Kidney glomerular epithelial cell (primary cell): Measurements from ENCODE around the gene MRPS27.

Experiments
- DNase-seq: peaks from one replicate; lab custom pipeline; 2025; lab: John Stamatoyannopoulos, UW

Gene MRPS27

DNA sequence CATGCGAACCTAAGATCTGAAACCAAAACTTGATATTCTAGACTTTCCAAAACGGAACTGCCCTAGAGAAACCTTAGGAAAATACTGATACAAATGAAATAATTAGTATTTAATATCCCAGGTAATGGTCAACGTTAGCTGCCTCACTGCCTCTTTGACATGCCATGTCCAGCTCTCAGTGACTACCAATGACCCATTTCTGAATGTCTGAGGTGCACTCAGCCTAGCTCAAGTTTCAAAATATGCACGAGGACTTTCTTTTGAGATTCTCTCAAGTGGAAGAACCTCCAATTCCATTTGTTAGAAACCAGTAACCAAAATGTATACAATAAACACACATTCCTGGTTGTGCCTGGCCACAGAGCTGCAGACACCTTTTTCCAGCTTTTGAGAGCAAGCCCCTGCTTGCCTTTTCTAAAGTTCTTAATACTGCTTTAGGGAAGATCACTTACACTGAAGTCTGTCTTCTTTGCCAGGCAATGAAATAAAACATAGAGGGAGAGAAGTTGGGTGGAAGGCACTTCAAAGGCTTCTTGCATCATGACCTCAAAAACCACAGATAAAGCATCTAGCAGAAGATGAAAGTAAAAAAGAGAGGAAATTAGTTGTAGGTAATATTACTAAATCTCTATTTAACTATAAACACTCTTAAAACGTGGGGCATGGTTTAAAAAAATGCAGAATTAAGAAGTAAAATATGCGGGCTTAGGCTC lies 87.9 kb downstream of the MRPS27 start:
- DNase-seq = no peak

DNA sequence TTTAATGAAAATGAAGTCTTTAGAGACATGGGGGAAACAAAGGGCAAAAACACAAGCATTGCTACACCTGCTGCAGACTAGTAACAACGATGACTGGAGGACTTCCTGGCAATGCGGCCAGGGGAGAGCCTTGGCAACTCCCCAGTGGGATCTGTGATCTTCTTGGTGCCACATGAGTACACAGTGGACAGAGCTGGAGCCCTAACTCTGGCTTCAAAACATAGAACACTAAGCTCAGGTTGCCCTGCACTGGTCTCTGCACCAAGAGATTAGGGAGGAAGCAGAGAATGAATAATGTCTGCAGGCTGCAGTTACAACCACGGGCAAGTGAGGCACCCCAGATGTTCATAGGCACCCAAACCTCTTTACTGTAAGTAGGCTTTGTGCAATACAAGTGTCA lies 91.1 kb downstream of the MRPS27 start:
- DNase-seq = no peak

DNA sequence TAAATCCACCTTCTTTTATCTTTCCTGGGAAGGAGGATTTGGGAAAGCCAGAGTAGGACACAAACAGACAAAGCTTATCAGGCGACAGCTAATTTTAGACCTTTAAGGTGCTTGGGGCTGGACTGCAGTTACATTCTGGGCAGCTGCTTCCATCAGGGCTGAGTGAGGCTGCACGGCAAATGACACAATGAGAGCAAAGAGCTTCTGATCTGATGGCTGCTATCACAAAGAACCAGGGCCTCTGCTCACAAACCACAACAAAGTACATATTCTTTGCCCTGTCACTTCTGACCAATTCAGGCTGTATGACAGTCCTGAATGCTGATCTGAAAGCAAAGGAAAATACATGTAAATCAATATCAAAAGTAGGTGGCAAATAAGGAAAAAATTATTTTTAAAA lies 93.1 kb downstream of the MRPS27 start:
- no peak for DNase-seq

DNA sequence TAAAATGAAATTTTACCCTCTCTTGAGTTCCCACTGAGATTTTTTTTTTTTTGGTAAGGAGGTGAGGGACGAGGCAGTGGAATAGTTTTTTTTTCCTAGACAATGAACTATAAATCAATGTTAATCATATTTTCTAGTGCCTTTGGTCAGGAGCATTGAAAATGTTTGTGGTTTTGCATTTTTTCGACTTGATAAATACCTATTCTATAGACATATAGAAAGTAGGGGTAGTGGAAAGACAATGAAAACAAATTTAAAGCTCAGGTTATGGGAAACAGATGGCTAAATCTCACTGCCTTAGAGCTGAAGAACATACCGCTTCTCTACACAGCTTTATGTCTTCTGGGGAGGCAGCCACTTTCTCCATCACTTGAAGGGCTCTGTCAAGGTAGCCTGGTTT lies 94.3 kb downstream of the MRPS27 start:
- DNase-seq = no peak

DNA sequence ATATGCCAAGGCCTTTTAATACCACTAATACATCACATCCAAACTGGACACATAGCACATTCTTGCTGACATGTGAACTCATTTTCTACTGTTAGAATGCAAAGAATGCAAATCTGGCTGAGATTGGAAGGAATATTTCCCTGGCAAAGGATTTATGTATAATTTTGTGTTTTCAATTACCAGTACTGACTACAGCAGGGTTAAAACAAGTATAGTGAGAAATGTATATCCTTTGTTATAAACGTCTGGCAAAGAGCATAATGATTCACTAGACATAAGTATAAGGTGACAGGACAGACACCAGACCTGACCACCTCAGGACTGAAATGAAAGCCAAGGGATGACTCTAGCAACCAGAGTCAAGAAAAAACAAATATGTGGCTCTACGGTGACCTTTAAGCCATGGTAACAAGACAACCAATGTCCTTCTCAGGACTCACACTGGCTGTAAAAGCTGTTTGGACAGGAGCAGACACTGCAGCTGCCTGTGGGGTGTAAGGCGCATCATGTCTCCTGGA lies 95.0 kb downstream of the MRPS27 start:
- no peak for DNase-seq

DNA sequence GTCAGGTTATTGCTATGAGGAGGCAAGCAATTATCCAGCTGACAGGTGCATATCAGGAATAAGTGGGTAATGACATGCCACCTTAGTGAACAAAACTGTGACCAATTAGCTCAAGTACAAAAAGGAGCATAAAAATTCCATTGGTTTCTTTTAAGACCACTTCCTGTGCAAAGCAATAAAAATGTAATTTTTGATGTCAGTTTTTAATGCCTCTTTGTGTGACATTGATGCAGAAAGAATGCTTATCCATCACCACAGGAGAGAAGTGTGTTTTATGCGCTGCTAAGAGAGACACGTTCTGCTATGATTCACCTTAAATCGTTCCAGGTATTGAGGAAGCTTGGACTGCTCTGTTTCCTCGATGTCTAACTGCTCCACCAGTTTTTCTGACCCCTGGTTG lies 96.7 kb downstream of the MRPS27 start:
- no peak for DNase-seq

DNA sequence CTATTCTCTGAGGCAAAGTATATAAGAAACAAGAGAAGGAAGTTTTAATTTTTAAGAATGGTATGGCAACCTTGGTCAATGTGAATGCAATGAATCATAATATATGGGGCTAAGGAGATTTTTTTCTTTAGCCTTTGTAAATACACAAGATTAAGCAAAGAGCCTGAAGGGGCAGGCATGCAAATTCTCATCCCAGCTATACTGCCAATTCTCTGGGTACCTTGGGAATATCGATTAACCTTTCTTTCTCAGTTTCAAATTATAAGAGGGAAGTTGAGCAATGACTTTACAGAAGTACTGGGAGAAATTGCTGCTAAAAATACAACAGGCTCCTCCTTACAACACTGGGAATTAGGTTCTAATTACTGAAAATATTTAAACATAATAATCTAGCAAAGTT lies 97.5 kb downstream of the MRPS27 start:
- no peak for DNase-seq

DNA sequence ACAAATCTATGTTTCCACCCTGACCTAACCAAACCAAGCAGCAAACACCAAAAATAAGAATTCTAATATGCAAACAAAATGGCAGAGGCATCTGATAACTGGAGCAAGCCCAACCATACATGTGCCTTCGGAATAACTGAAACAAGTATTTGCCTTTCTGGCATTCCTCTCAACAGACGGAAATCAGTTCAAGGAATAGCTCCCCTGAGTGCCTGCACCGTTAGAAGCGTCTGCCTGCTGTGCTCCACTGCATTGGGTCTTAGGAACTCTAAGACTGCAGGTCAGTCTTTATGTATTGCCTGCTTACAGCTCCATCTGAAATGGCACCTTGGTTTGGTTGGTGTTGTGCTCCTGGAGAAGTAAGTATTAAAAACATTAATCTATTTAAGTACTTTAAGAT lies 98.5 kb downstream of the MRPS27 start:
- DNase-seq = no peak

DNA sequence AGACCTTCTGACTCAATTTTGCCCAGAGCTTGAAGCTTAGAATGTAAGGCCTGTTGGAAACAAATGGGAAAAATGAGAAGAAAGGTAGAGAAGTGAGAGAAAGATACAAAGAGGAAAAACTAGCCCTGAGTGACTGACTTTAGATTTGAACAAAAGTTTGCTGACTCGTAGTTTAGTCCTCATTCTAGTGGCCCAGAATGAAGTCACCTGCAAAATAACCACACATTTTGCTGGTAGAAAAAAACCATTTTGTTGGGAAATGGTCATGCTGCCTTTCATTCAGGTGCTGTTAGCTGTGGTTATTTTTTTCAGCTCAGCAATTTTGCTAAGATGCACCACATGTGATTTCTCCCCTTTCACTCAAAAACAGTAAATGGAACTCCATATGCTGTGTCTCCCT lies 98.9 kb downstream of the MRPS27 start:
- DNase-seq = no peak

DNA sequence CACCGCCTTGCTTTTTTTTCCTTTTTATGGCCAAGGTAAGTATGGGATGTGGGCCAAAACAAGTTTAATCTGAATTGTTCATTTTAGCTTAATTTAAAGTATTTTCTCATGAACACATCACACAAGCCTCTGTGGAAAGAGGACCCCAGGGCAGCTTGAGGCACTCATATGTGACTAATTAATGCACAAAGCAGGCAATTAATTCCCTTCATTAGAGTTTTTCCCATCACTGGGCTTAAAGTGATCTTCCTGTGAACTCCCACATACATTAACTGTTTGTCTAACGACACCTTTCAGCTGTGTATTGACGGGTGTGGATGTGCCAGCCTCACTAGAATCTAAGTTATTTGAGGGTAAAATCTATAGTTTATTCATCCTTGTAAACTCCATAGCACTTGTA lies 103.3 kb downstream of the MRPS27 start:
- DNase-seq = no peak

DNA sequence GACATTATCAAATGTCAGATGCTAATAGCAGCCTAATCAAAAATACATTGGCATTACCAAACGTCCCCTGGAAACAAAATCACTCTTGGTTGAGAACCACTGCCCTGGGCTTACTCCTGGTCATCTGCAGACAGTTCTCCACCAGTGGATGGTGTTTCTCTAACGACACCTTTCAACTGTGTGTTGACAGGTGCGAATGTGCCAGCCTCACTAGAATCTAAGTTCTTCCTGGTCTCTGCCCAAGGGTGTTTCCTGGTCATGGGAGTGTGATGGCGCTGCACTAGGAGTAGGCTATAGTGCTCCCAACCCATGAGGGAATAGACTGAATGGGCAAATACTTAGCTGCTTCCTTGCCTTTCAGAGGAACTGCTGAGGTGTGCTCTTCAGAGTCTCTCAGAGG lies 105.9 kb downstream of the MRPS27 start:
- DNase-seq = no peak

DNA sequence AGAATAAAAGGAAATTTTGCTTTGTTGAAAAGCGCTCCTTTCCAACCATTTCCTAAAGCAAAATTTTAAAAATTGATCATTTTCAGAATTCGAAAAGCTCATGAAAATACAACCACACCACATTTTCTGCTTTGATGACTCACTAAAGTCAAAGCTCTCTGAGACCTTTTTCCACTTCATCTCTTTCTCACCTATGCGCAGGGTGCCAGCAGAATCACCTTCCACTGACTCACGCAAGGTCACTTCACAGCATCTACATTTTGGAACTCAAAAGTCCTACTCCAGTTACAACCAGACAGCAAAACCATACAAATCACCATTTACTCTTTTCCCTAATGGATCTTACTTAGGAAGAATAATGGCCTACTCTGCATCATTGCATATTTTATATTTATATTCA lies 106.6 kb downstream of the MRPS27 start:
- DNase-seq = no peak

DNA sequence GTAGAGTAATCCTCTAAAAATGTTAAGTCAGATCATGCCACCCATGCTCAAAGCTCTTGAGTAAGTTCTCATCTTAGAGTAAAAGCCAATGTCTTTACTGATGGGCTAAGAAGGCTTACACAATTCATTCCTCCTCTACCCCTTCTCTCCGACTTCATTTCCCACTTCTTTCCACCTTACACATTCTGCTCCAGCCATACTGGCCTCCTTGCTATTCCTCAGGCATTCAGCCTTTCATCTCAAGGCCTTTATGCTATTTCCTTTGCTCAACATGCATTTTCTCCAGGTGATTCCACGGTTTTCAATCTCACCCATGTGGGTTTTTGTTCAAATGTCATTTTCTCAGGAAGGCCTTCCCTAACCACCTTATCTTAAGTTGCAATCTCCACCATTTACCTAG lies 107.9 kb downstream of the MRPS27 start:
- no peak for DNase-seq

DNA sequence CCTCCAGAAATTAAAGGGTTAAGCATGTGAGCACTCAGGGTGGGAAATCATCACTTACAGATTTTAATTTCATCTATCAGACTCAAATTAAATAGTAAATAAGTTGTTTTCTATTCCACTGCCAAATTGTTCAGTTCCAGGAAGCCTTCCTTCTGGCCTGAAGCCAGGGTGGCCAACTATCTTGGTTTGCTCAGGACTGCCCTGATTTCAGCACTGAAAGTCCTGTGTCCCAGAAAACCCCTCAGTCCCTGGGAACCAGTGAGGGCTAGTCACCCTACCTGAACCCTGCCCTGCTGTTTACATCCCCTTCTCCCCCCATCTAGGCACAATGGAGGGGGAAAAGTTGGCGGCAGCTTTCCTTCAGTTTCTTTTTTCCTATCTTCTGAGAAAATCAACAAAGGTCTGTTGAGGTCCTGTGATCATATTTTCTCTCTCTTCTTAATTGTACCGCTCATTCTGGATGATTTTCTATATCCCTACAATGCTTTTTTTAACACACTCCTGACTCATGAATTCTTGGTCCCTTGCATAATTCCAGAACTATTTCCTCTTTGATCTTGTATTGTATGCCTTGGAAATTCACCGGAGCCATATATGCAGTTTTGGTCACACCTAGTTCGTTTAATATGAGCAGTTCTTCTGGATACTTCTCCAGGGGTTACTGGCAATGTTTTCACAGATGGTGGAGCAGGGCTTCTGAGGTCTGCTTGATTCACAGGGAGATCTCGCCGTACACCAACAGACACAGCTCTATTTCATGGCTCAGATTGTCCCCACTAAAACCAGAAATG lies 109.0 kb downstream of the MRPS27 start:
- DNase-seq = peak; percentile 60

DNA sequence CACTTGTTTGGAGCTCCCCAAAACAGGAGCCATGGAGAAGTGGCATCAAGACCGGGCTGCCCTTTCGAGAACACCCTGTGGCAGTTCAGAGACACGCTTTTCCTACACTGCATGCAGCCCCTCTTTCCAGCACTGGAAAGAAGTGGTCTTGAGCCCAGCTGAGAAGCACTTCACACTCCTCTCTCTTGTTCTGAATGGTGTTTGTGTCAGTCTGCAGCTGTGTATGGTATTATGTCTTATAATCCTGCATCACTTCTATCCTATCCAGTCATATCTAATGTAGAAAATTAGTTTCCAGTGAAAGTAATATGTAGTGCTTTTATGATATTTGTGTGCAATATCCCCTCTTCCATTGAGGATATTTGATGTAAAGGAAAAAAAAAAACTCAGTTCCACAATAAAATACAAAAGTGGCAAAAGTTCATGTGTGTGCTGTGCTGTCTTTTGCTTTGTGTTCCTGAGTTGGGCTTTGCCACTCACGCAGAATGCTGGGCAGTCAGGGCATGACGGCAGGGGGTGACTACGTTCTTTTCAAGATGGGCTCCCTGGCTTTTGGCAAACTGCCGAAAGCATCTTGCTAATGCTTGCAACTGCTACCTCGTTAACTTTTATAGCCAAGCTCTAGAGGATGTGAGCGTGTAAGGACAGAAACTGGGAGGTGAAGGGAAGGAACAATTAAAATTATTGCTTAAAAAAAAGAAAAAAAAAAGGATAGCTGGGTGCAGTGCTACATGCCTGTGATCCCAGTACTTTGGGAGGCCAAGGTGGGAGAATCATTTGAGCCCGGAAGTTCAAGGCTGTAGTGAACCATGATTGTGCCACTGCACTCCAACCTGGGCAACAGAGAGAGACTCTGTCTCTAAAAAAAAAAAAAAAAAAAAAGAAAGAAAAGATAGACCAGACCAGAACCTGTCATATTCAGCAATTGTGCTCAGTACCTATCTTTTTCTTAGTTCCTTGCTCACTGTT lies 110.6 kb downstream of the MRPS27 start:
- DNase-seq = no peak

DNA sequence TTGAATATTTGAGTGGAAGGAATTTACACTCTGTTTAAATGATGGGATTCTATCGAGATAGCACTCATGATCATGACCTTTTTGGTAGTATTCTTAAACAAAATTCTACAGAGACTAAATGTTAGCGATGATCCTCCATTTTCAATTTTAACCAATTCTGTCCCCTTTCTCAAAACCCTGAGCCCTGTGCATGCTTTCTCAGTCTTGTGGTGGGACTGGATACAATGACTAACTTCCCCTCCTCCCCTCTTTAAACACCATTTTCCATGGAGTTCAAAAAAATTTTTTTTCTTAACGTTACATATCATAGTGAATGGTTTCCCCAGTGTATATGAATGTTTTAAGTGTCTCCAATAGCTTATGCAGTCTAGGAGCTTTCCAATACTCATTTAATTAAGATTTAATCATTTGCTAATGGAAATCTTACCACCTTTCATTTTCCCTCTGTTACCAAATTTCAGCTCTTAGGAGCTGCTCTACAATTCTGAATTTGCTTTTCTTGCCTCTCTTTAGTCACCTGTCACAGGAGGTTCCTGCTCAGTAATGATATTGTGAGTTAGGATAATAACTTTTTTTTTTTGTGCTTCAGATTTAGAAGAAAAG lies 111.6 kb downstream of the MRPS27 start:
- no peak for DNase-seq

DNA sequence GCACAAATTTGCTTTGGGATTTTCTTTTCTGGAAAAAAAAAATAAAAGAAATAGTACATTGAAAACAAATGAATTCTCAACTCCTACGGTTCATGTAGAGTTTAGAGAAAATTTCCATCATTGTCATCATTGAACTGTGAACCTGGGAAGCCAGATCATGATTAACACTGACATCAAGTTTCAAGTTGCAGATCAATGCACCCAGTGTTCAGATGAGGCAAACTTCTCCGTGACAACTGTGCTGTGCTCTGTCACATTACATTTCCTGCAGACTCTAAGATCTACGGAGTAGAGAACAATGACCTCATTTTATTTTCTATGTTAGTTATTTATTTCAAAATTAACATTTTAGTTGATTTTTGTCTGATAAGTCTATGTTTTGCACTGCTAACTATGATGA lies 113.0 kb downstream of the MRPS27 start:
- DNase-seq = no peak

DNA sequence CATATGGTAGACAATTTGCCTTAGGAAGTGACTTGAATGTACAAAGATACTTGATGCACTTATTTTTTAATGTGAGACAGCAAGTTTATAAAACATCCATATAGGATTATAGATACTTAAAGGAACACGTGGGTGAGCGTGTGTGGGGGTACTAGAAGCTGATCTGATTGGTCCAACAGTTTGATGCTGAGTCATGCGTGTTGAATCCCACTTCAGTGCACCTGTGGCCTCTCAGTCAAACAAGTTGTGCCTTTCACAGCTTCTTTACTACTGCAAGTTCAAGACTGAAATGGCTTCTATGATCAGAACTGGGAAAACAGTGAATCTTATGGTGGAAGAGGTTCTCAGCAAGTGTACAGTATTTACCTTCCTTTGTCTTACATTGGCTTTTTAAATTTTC lies 113.9 kb downstream of the MRPS27 start:
- no peak for DNase-seq

DNA sequence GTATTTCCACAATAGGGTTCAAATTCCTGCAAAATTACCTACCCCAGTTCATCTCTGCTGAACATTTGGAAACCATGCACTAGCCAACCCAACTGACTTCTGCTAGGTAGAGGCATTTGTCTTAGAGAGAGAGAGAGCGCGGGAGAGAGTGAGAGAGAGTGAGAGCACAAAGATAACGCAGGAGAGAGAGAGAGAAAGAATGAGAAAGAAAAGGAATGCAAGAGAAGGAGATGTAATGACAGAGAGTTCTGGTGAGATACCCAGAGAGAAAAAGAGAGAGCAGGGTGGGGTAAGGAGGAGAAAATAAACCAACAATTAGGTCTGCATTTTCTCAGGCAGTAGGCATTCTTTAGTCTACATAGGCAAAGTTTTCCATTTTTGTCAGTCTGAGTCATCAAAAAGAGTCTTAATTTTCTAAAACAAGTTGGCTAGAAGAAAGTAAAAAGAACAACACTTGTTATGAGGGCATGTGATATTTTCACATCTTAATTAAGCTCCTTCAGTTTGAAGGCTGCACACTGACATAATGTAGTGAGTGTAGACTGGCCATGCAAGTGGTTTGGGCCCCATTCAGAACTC lies 114.5 kb downstream of the MRPS27 start:
- no peak for DNase-seq

DNA sequence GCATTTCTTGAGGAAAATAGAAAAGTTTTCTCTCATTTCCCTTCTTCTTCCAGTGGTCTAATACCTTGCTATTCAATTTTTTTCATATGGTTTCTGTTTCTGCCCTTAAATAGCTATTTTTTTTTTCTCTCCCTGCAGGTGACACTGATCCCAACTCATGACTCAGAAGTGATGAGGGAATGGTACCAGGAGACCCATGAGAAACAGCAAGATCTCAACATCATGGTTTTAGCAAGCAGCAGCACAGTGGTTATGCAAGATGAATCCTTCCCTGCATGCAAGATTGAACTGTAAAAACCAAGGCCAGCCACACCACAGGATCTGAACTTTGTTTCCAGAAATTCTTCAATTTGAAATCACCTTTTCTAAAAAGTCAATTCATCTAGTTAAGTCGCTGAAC lies 115.1 kb downstream of the MRPS27 start:
- DNase-seq = no peak

DNA sequence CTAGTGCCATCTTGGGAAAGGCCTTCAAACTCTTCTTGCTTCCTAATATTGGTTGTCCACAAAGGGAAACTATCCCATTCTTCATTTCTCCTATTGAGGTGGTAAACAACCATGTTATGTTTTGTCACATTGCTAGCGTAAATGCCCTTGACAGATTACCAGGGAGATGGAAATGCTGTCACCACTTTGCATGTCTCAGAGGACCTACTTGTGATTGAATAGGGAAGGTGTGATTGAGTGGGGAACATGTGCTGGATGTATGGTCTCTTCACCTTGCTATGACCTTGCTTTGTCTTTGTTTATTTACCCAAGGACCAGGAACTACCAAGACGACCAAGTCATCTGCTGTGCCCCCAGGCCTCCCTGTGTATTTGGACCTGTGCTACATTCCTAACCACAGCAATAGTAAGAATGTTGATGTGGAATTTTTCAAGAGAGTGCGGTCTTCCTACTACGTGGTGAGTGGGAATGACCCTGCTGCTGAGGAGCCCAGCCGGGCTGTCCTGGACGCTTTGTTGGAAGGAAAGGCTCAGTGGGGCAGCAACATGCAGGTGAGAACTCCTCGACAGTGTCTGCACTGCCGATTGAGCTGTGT lies 116.7 kb downstream of the MRPS27 start:
- DNase-seq = no peak
